Trophoblast cell (in vitro differentiated cells and primary cell): ENCODE results near the gene ATP5PO.
A peak's percentile ranks its signal among the peaks of the same experiment; 100 is the strongest.
"Not testable (repeated sequence)": the region's sequence is repeated elsewhere in the genome, so short reads cannot be mapped to it uniquely, and the experiment has no call there.

Source experiments
- DNase-seq, 2 donors: peaks; one replicate each; pipeline ENCODE4 v3.0.0-alpha.2; 2016
- H2AFZ ChIP-seq: 2 replicates; pipeline ENCODE4 v1.6.1; 2013; ENCODE audit warnings: low read length, moderate library complexity, mild to moderate bottlenecking; ENCODE audit not compliant: insufficient read depth, poor library complexity
- H2AK5ac ChIP-seq: 2 replicates; pipeline ENCODE4 v1.6.1; 2013; ENCODE audit warnings: mild to moderate bottlenecking, low read length
- H2BK120ac ChIP-seq: 2 replicates; pipeline ENCODE4 v1.6.1; 2013; ENCODE audit warnings: low read length, mild to moderate bottlenecking, moderate library complexity; ENCODE audit not compliant: insufficient read depth, poor library complexity
- H2BK12ac ChIP-seq: 2 replicates; pipeline ENCODE4 v1.6.1; 2013; ENCODE audit warnings: mild to moderate bottlenecking, low read length, moderate library complexity
- H2BK5ac ChIP-seq: 2 replicates; pipeline ENCODE4 v1.6.1; 2013; ENCODE audit warnings: low read length, low read depth, moderate library complexity, mild to moderate bottlenecking; ENCODE audit not compliant: poor library complexity
- H3K14ac ChIP-seq: 2 replicates; pipeline ENCODE4 v1.6.1; 2013; ENCODE audit warnings: mild to moderate bottlenecking, low read length
- H3K18ac ChIP-seq: 2 replicates; pipeline ENCODE4 v1.6.1; 2013; ENCODE audit warnings: mild to moderate bottlenecking, low read length
- H3K23ac ChIP-seq: 2 replicates; pipeline ENCODE4 v1.6.1; 2013; ENCODE audit warnings: low read length
- H3K27ac ChIP-seq: 2 replicates; pipeline ENCODE4 v1.5.1; 2013; ENCODE audit warnings: low read depth, mild to moderate bottlenecking, inconsistent platforms, low read length, moderate library complexity
- H3K27me3 ChIP-seq: 2 replicates; pipeline ENCODE4 v1.6.1; 2013; ENCODE audit warnings: inconsistent platforms, mild to moderate bottlenecking, low read length, moderate library complexity; ENCODE audit not compliant: insufficient read depth
- H3K36me3 ChIP-seq, 2 experiments: 1 replicate in 1 of 2; 2 replicates in 1 of 2; pipeline ENCODE4 v1.6.1; 2013; ENCODE audit warnings: low read length in 2 of 2, mild to moderate bottlenecking in 2 of 2, moderate library complexity in 1 of 2; ENCODE audit not compliant: insufficient read depth in 2 of 2, control insufficient read depth in 1 of 2
- H3K4ac ChIP-seq: 2 replicates; pipeline ENCODE4 v1.6.1; 2013; ENCODE audit warnings: low read depth, mild to moderate bottlenecking, low read length, moderate library complexity
- H3K4me1 ChIP-seq, 2 experiments: 1 replicate in 1 of 2; 2 replicates in 1 of 2; pipeline ENCODE4 v1.6.1; 2013; ENCODE audit warnings: low read length in 2 of 2, mild to moderate bottlenecking in 2 of 2, moderate library complexity in 1 of 2; ENCODE audit not compliant: insufficient read depth in 2 of 2, control insufficient read depth in 1 of 2
- H3K4me2 ChIP-seq: 2 replicates; pipeline ENCODE4 v1.6.1; 2013; ENCODE audit warnings: inconsistent platforms, mild to moderate bottlenecking, low read length, moderate library complexity
- H3K4me3 ChIP-seq: 2 replicates; pipeline ENCODE4 v1.5.1; 2013; ENCODE audit warnings: mild to moderate bottlenecking, low read depth, low read length, inconsistent platforms
- H3K79me1 ChIP-seq: one replicate; pipeline ENCODE4 v1.6.1; 2013; ENCODE audit warnings: low read length
- H3K79me2 ChIP-seq: 2 replicates; pipeline ENCODE4 v1.6.1; 2013; ENCODE audit warnings: low read length, mild to moderate bottlenecking; ENCODE audit not compliant: control insufficient read depth, insufficient read depth, poor library complexity
- H3K9ac ChIP-seq: 2 replicates; pipeline ENCODE4 v1.6.1; 2013; ENCODE audit warnings: mild to moderate bottlenecking, low read length
- H3K9me3 ChIP-seq: 2 replicates; pipeline ENCODE4 v1.6.1; 2013; ENCODE audit warnings: low read depth, mild to moderate bottlenecking, control low read depth, inconsistent platforms, low read length; ENCODE audit not compliant: insufficient read depth
- H4K12ac ChIP-seq: 2 replicates; pipeline ENCODE4 v1.6.1; 2013; ENCODE audit warnings: low read depth, mild to moderate bottlenecking, low read length, moderate library complexity
- H4K8ac ChIP-seq: 2 replicates; pipeline ENCODE4 v1.6.1; 2013; ENCODE audit warnings: low read depth, mild to moderate bottlenecking, low read length, moderate library complexity
- H4K91ac ChIP-seq: one replicate; pipeline ENCODE4 v1.6.1; 2013; ENCODE audit warnings: low read depth, mild to moderate bottlenecking, low read length, moderate library complexity
- WGBS: extraction: QIAGEN DNeasy Blood & Tissue Kit; methylation state at CpG from one replicate; pipeline ENCODE4 v1.1.7; 2013; ENCODE audit warnings: missing lambda C conversion rate; ENCODE audit not compliant: insufficient read length, insufficient coverage; ENCODE audit errors: extremely low coverage; 5-methylcytosine and 5-hydroxymethylcytosine counted together

The ATP5PO gene

GRCh38 chr21:33932731-33933130 is 17.1 kb upstream of the ATP5PO start:
- no CpG with 5 or more reads among the region's 5 CpGs for WGBS
- no peak overlapping the region for H2BK120ac ChIP-seq

DNA sequence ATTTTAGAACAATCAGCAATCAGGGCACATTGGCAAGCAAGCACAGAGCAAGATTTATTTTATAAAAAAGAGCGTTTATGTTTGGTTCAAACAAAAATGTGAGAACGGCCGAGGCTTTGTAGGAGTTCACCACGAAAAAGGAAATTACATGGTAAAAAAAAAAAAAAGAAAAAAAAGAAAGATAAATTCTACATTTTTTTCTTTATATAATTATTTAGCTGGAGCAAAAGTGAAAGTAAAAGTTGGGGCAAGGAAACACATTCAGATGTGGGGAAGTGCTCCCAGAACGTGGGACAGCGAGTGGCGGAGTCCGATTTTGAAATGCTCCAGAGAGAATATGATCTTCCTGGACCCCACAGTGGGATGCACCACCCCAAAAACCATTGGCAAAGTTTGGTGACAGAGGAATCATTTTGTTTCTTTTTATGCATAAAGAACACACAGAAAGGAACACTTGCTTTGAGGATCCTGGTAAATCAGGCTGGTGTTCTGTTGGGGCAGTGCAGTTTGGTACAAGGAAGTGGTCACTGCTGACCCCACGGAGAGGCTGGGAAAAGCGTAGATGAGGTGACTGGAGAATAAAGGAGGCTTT is 16.3 kb upstream of the ATP5PO start:
- H3K79me2 ChIP-seq, result no peaks in the 10 kb centered on the region
- H3K9me3 ChIP-seq, result no peaks in the 10 kb centered on the region
- H2AFZ ChIP-seq, result peak overlapping the region; percentile 92
- peak overlapping the region; percentile 51 for H3K4me2 ChIP-seq
- H3K18ac ChIP-seq, result peak overlapping the region; percentile 28
- no peak for DNase-seq
- H3K9ac ChIP-seq, result no peak overlapping the region
- H3K4ac ChIP-seq, result peak overlapping the region; percentile 83
- no peak overlapping the region for H3K23ac ChIP-seq
- peaks cover 3% of the 10 kb centered on the region for H3K79me1 ChIP-seq
- H2BK5ac ChIP-seq, result peak overlapping the region; percentile 32
- no peaks in the 10 kb centered on the region for H3K36me3 ChIP-seq
- H2BK120ac ChIP-seq, result peak overlapping the region; percentile 45
- H4K91ac ChIP-seq, result peak overlapping the region; percentile 81
- H3K4me1 ChIP-seq, result peaks cover 0 to 5% of the 10 kb centered on the region in 2 experiments
- H4K8ac ChIP-seq, result peak overlapping the region; percentile 79
- H2BK12ac ChIP-seq, result no peak overlapping the region
- no peak overlapping the region for H2AK5ac ChIP-seq
- no peak overlapping the region for H3K4me3 ChIP-seq
- H4K12ac ChIP-seq, result peak overlapping the region; percentile 33
- H3K27ac ChIP-seq, result peak overlapping the region; percentile 29
- WGBS, result no CpG with 5 or more reads among the region's 10 CpGs
- H3K27me3 ChIP-seq, result no peaks in the 10 kb centered on the region
- peak overlapping the region; percentile 31 for H3K14ac ChIP-seq

More at GRCh38 chr21:33932731-33933130, 17.1 kb upstream of the ATP5PO start:
- Histone ChIP-seq H4K91ac (no peak overlapping the region), H3K79me1 (peaks cover 3% of the 10 kb centered on the region), H3K27ac (no peak overlapping the region), H2BK5ac (no peak overlapping the region), H3K14ac (no peak overlapping the region), H3K23ac (no peak overlapping the region), H3K9ac (no peak overlapping the region), H3K4me3 (no peak overlapping the region), H2BK12ac (no peak overlapping the region), H2AK5ac (no peak overlapping the region), H4K8ac (no peak overlapping the region), H4K12ac (no peak overlapping the region), H3K27me3 (no peaks in the 10 kb centered on the region), H3K9me3 (no peaks in the 10 kb centered on the region), H2AFZ (no peak overlapping the region), H3K18ac (no peak overlapping the region), H3K4me1 (peaks cover 0 to 5% of the 10 kb centered on the region in 2 experiments), H3K4ac (no peak overlapping the region), H3K36me3 (no peaks in the 10 kb centered on the region), H3K79me2 (no peaks in the 10 kb centered on the region), H3K4me2 (no peak overlapping the region)
- no peak for DNase-seq

GRCh38 chr21:33931052-33931798 is 15.6 kb upstream of the ATP5PO start:
- peak overlapping the region; percentile 92 for H2AFZ ChIP-seq
- H3K79me1 ChIP-seq, H3K4me1 ChIP-seq, H3K4me3 ChIP-seq, H3K23ac ChIP-seq, H3K9ac ChIP-seq, H3K9me3 ChIP-seq, H3K27me3 ChIP-seq, H3K36me3 ChIP-seq, H2AK5ac ChIP-seq, H2BK12ac ChIP-seq, H3K79me2 ChIP-seq: not testable (repeated sequence)
- peak overlapping the region; percentile 83 for H3K4ac ChIP-seq
- H3K4me2 ChIP-seq, result peak overlapping the region; percentile 51
- H4K91ac ChIP-seq, result peak overlapping the region; percentile 81
- DNase-seq, result peak in 1 of 2 donors; percentile 55
- H3K14ac ChIP-seq, result peak overlapping the region; percentile 31
- H3K27ac ChIP-seq, result peak overlapping the region; percentile 29
- peak overlapping the region; percentile 28 for H3K18ac ChIP-seq
- no CpG with 5 or more reads among the region's 34 CpGs for WGBS
- H2BK120ac ChIP-seq, result peak overlapping the region; percentile 45
- peak overlapping the region; percentile 33 for H4K12ac ChIP-seq
- H4K8ac ChIP-seq, result peak overlapping the region; percentile 79
- H2BK5ac ChIP-seq, result peak overlapping the region; percentile 32

- not testable (repeated sequence) for H4K8ac ChIP-seq, H3K18ac ChIP-seq, H3K9ac ChIP-seq, H3K14ac ChIP-seq, DNase-seq, H3K36me3 ChIP-seq, H3K79me1 ChIP-seq, H3K4me1 ChIP-seq, H3K4me3 ChIP-seq, H4K91ac ChIP-seq, H2AK5ac ChIP-seq, H3K23ac ChIP-seq, H3K27ac ChIP-seq, H3K79me2 ChIP-seq, H4K12ac ChIP-seq, H3K27me3 ChIP-seq, H2AFZ ChIP-seq, H2BK5ac ChIP-seq, H2BK120ac ChIP-seq, H3K4me2 ChIP-seq, H3K9me3 ChIP-seq, H2BK12ac ChIP-seq, H3K4ac ChIP-seq
- WGBS, result no CpG with 5 or more reads among the region's 2 CpGs
Observed at GRCh38 chr21:33926248-33926647, 10.6 kb upstream of the ATP5PO start.
